ENCODE data around the gene AK9. TPM values are rescaled to one million over a fixed set of nuclear protein-coding genes. Genes with fewer than 3 reads are reported as not detected.
A peak's percentile ranks its signal among the peaks of the same experiment; 100 is the strongest.

Gene AK9
- total and polyA plus RNA-seq, 9 of the 15 experiments (the other 6 are each of a cell fraction or from before 2014, with no cell fraction given) = 0.59 to 1.9 (median 1.2) TPM

DNA sequence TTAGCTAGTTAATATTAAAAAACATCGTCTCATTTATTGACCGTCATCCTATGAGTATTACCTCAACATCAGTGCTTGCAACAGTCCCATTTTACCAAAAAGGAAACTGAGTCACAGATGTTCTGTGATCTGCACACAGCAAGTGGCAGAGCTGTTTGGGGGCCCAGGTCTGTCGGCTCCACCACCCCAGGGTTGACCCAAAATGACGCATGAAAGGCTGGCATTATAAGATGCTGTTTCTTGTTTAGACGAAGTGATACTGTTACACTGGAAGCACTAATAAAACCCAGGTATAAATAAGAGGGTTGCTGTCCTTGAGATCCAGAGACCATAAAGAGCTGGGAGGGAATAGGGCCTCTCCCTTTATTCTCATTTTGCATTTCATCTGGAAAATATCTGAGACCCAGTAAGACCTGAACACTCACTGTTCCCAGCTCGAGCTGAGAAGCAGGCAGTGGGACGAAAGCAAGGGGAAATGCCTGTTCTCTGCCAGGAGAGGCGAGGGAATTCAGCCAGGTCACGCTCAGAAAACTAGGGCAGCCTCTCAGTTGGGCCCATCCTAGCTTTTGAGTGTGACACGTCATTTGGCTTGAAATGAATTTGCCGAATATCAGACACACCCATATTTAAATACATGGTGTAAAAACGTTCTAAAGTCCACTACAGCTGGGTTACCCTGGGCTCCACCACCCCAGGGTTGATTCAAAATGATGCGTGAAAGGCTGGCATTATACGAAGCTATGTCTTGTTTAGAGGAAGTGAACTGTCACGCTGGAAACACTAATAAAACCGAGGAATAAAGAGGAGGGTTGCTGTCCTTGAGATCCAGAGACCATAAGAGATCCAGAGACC lies 234.1 kb downstream of the AK9 start:
- Histone ChIP-seq H3K36me3 (ENCODE audit: control insufficient read depth, insufficient read depth, low read length) (peaks cover 7% of the 10 kb centered on the region), H4K20me1 (replicated peaks; ENCODE audit: control insufficient read depth, insufficient read depth, low read length) (no peaks in the 10 kb centered on the region), H3K4me1 (replicated peaks in 1 of 2; ENCODE audit: control insufficient read depth in 2 of 2, insufficient read depth in 2 of 2, low read length in 2 of 2) (peaks cover 5 to 29% of the 10 kb centered on the region in 2 experiments; a peak in 4 of 5 replicates), H3K4me3 (no peak overlapping the region), H3K27me3 (ENCODE audit: control insufficient read depth in 2 of 2, insufficient read depth in 2 of 2, low read length in 2 of 2) (no peaks in the 10 kb centered on the region), H3K4me2 (ENCODE audit: insufficient read depth, low read length) (peak overlapping the region; percentile 91; the same call in 1 of the 2 replicates), H2AFZ (ENCODE audit: low read depth, low read length) (no peak overlapping the region), H3K9me1 (ENCODE audit: control insufficient read depth, insufficient read depth, low read length) (no peaks in the 10 kb centered on the region), H3K9ac (ENCODE audit: insufficient read depth in 1 of 2, low read depth in 2 of 2, low read length in 2 of 2) (peak overlapping the region in 1 of 2 experiments; percentile 91; a peak in 1 of 4 replicates), H3K27ac (ENCODE audit: extremely low read depth, low read depth, low read length) (no peak overlapping the region), H3K9me3 (replicated peaks; ENCODE audit: control insufficient read depth, insufficient read depth, low read depth, low read length) (no peaks in the 10 kb centered on the region), H3K79me2 (ENCODE audit: control insufficient read depth, insufficient read depth, low read length) (no peaks in the 10 kb centered on the region)
- no TSS peak for BruUV-seq (replicated peaks)
- no peak for ATAC-seq
- CTCF ChIA-PET (ENCODE audit: low intra/inter-chr PET ratio) = no interaction called here
- WGBS (ENCODE audit: insufficient coverage, low coverage, missing lambda C conversion rate) = 74% methylated on average over 16 of the region's 16 CpGs
- intact Hi-C loops (cut with micrococcal nuclease) (no loop called here), in situ Hi-C loops (cut with MboI) (no loop called here)
- peak; percentile 74 for FAIRE-seq
- TF ChIP-seq NR2C2 (CRISPR knock-in tag; IDR thresholded peaks at IDR 0.05) = no peak
- 0 out of 2 replicates have a peak, but pooled peaks have one; percentile 6 for TF ChIP-seq NR2C2 (tag; IDR thresholded peaks at IDR 0.05)
- no peak for TF ChIP-seq TCFL5 (CRISPR knock-in tag; conservative IDR thresholded peaks at IDR 0.05)
- TF ChIP-seq, protein P1, sequence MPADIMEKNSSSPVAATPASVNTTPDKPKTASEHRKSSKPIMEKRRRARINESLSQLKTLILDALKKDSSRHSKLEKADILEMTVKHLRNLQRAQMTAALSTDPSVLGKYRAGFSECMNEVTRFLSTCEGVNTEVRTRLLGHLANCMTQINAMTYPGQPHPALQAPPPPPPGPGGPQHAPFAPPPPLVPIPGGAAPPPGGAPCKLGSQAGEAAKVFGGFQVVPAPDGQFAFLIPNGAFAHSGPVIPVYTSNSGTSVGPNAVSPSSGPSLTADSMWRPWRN (IDR thresholded peaks at IDR 0.05; ENCODE audit: low read depth) = no peak
- no peak for TF ChIP-seq MTA3 (IDR thresholded peaks at IDR 0.05; ENCODE audit: borderline replicate concordance)
- no peak for TF ChIP-seq MCM7 (IDR thresholded peaks at IDR 0.05)
- no peak for TF ChIP-seq KLF6 (CRISPR knock-in tag; IDR thresholded peaks at IDR 0.05; ENCODE audit: borderline replicate concordance)
- TF ChIP-seq, protein P2, sequence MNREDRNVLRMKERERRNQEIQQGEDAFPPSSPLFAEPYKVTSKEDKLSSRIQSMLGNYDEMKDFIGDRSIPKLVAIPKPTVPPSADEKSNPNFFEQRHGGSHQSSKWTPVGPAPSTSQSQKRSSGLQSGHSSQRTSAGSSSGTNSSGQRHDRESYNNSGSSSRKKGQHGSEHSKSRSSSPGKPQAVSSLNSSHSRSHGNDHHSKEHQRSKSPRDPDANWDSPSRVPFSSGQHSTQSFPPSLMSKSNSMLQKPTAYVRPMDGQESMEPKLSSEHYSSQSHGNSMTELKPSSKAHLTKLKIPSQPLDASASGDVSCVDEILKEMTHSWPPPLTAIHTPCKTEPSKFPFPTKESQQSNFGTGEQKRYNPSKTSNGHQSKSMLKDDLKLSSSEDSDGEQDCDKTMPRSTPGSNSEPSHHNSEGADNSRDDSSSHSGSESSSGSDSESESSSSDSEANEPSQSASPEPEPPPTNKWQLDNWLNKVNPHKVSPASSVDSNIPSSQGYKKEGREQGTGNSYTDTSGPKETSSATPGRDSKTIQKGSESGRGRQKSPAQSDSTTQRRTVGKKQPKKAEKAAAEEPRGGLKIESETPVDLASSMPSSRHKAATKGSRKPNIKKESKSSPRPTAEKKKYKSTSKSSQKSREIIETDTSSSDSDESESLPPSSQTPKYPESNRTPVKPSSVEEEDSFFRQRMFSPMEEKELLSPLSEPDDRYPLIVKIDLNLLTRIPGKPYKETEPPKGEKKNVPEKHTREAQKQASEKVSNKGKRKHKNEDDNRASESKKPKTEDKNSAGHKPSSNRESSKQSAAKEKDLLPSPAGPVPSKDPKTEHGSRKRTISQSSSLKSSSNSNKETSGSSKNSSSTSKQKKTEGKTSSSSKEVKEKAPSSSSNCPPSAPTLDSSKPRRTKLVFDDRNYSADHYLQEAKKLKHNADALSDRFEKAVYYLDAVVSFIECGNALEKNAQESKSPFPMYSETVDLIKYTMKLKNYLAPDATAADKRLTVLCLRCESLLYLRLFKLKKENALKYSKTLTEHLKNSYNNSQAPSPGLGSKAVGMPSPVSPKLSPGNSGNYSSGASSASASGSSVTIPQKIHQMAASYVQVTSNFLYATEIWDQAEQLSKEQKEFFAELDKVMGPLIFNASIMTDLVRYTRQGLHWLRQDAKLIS (CRISPR knock-in tag; IDR thresholded peaks at IDR 0.05) = no peak
- no peak for DNase-seq (ENCODE audit: extremely low read depth in 1 of 4, low spot score in 3 of 4)
- POLR2A ChIA-PET = interaction anchor here (0.5 to 8.2 kb wide), 6 partner anchors 9 to 426 kb away, joined by 3 to 92 read pairs (median 4); partner anchors contain the start of genes PPIL6, SMPD2 and ZBTB24

Data from K562 (cell line).